CD4-positive, alpha-beta T cell treated with Interferon alpha-2 for 1 hour (primary cell): ENCODE data around the gene TMEM242.

Experiments used
- DNase-seq, 2 donors: peaks; one replicate each; pipeline ENCODE4 v3.0.0-alpha.2; 2020 to 2022

The TMEM242 gene

DNA sequence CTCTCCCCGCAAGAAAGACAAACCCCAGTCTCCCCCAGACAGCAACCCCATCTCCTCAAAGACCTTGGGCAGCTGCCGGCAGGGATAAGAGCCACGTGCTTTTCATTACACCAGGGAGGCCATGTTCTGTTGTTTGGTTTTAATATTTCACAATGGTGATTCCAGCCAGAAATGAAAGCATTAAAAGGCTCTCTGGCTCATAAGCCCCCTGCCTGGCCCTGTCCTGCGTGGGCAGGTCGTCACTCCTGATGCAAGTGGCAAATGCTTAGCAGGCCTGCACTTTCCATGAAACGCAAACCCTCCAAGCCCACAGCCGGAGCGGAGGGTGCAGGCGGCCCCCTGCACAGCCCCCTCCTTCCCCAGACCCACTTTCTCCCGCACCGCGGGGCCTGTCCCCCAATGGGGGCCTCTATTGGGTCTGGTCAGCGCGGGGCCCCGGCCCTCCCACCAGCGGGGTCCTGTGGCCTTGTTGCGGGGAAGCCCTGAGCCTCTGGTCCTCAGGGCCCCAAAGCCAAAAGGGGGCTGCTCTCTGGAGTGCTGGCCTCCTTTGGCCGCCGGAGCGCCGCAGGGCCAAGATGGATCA is 77.2 kb downstream of the TMEM242 start:
- no peak for DNase-seq

GRCh38 chr6:157245436-157245835 is 77.9 kb downstream of the TMEM242 start:
- no peak for DNase-seq

DNA sequence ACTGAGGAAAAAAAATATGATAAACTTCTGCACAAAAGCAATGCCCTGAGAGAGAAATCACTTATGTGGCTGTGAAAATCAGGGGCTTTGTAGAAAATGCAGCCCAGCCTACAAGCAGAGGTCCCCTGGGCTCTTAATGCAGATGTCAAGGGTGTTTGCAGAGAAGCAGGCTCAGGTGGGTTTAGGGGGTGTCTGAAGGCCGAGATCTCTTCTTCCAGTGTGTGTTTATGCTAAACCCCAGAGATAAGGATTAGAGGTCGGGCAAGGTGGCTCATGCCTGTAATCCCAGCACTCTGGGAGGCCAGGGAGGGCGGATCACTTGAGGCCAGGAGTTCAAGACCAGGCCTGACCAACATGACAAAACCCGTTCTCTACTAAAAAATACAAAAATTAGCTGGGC is 78.5 kb downstream of the TMEM242 start:
- no peak for DNase-seq

DNA sequence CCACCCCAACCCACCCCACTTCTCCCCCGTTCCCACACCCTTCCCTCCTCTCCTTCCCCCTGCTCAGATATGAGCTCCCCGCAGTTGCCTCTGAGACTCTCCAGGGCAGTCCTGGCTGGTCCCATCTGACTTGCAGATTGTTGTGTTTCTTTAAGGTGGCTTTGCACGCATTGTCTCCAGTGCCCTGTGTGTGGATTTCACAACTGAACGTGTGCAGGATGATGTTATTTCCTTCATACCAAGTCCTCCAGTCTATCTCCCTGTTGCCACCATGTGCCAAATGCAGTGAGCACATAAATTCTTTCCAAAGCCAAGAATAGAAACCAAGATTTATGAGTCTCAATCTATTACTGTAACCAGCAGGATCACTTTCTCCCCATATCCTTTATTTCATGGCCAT is 79.1 kb downstream of the TMEM242 start:
- DNase-seq, result no peak

- DNase-seq, result no peak
These were observed 80.5 kb downstream of the TMEM242 start for GRCh38 chr6:157242791-157243190.

- no peak for DNase-seq
These were observed 82.4 kb downstream of the TMEM242 start for GRCh38 chr6:157240960-157241311.

DNA sequence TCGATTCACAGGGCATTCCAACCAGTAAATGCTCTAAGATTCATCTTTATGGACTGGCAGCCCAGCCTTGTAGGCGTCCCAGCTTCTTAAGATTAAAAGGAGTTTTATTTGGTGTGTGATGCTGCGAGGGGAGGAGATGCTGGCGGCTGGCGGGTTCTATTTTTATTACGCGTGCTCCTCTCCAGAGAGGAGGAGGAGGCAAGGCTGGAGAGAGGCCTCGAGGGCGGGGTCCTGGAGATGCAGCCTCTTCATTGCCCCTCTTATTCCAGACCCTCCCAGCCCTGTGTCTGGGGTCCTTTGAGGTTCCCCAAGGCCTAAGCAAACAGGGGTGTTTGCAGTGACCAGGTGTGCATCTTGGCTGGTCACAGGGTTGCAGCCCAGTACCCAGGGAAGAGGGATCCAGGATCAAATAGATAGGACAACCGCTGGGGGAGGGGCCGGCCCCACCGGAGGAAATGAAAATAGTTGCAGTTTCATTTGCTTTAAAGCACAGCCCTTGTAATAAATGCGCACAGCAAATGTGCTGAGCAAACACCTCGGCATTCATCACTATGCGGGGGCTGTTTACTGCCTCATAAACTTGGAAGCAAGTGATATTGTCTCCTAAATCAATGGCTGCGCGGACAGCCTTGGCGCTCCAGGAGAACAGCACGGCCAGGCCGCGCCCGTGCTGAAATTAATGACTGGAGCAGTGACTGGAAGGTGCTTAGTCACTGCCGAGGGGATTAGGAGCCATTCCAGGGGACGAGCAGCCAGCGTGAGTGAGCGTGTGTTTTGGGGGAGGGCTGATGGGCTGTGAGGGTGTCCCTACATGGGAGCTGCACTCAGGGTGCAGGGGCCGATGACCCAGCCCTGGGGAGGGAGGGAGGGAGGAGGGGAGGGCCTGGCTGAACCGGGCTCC is 83.0 kb downstream of the TMEM242 start:
- peak in 1 of 2 donors; percentile 14 for DNase-seq

DNA sequence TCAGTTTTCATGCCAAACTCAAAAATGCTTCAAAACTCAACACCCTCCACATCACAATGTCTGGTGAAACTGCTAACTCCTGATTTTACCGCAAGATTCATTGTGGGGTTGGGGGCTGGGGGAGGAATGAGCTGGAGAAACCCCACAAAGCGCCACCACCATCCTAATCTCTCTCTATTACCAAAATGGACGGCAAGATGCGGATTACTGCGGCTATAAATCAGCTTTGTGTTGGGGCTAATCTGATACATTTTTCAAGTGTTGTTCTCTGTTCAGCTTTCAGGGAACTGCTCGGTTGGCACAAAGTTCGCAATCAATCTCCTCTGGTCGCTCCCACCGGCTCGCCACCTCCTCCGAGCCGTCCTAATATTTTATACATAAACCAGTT is 83.7 kb downstream of the TMEM242 start:
- no peak for DNase-seq
